ENCODE results near the gene MFRP. TPM values are rescaled to one million over a fixed set of nuclear protein-coding genes. Genes with fewer than 3 reads are reported as not detected.

MFRP gene
- total and polyA plus RNA-seq, 9 of the 15 experiments (the other 6 are each of a cell fraction or from before 2014, with no cell fraction given), result not detected

DNA sequence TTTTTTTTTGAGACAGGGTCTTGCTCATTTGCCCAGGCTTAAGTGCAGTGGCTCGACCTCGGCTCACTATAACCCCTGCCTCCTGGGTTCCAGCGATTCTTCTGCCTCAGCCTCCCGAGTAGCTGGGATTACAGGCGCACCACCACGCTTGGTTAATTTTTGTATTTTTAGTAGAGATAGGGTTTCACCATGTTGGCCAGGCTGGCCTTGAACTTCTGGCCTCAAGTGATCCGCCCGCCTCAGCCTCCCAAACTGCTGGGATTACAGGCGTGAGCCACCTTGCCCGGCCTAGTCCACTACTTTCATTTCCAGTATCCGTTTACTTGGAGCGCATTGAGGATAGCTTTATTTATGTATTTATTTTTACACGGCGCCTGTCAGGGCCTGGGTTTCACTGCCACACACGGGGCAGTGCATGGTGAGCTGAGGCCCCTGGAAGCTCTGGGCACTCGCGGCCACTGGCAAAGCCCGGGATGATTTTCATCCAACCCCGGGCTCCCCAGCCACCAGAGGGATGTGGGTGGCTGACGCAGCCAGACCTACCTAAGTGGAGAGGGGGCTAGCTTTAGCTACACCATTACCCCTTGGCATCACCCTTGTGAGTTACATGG is 23.5 kb downstream of the MFRP start:
- FAIRE-seq (no peak), ATAC-seq (no peak)
- in situ Hi-C loops (cut with MboI), result no loop called here

GRCh38 chr11:119322360-119322739 is 24.2 kb downstream of the MFRP start:
- no peak overlapping the region for H3K4me3 ChIP-seq
- H2AFZ ChIP-seq (ENCODE audit: low read depth, low read length), result peak overlapping the region; percentile 63

More for the DNA sequence above, 23.5 kb downstream of the MFRP start:
- no peaks in the 10 kb centered on the region for H3K36me3 ChIP-seq (ENCODE audit: control insufficient read depth, insufficient read depth, low read length)
- CTCF ChIA-PET (ENCODE audit: low intra/inter-chr PET ratio), result interaction anchor here (0.6 to 1.5 kb wide), 4 partner anchors 152 to 661 kb away, joined by 3 to 5 read pairs (median 4); no protein-coding TSS in a partner anchor
- no peak for TF ChIP-seq RBM22 (IDR thresholded peaks at IDR 0.05; ENCODE audit: low read depth, low read length, poor library complexity, severe bottlenecking)
- 0 out of 2 replicates have a peak, but pooled peaks have one; percentile 42 for TF ChIP-seq KAT7 (CRISPR knock-in tag; IDR thresholded peaks at IDR 0.05; ENCODE audit: borderline replicate concordance)
- H3K27ac ChIP-seq (ENCODE audit: extremely low read depth, low read depth, low read length), result no peak overlapping the region
- H3K4me2 ChIP-seq (ENCODE audit: insufficient read depth, low read length), result no peak overlapping the region
- WGBS (ENCODE audit: insufficient coverage, low coverage, missing lambda C conversion rate), result 81% methylated on average over 14 of the region's 20 CpGs
- H3K79me2 ChIP-seq (ENCODE audit: control insufficient read depth, insufficient read depth, low read length), result peaks cover 4% of the 10 kb centered on the region; the same call in 2 of the 3 replicates
- H3K27me3 ChIP-seq (ENCODE audit: control insufficient read depth in 2 of 2, insufficient read depth in 2 of 2, low read length in 2 of 2), result no peaks in the 10 kb centered on the region; a peak in 1 of 5 replicates
- BruUV-seq (replicated peaks), result no TSS peak
- H2AFZ ChIP-seq (ENCODE audit: low read depth, low read length), result peak overlapping the region; percentile 63; the same call in 1 of the 2 replicates
- H4K20me1 ChIP-seq (replicated peaks; ENCODE audit: control insufficient read depth, insufficient read depth, low read length), result no peaks in the 10 kb centered on the region
- no peak overlapping the region for H3K9ac ChIP-seq (ENCODE audit: insufficient read depth in 1 of 2, low read depth in 2 of 2, low read length in 2 of 2)
- H3K4me3 ChIP-seq, result no peak overlapping the region
- H3K4me1 ChIP-seq (replicated peaks in 1 of 2; ENCODE audit: control insufficient read depth in 2 of 2, insufficient read depth in 2 of 2, low read length in 2 of 2), result peaks cover 32 to 46% of the 10 kb centered on the region in 2 experiments
- POLR2A ChIA-PET, result interaction anchor here (0.5 to 2.6 kb wide), 7 partner anchors 11 to 294 kb away, joined by 3 to 14 read pairs (median 4); partner anchors contain the start of gene RNF26
- H3K9me3 ChIP-seq (replicated peaks; ENCODE audit: control insufficient read depth, insufficient read depth, low read depth, low read length), result no peaks in the 10 kb centered on the region
- DNase-seq (ENCODE audit: extremely low read depth in 1 of 4, low spot score in 3 of 4), result no peak
- intact Hi-C loops (cut with micrococcal nuclease), result loop anchor here (2.0 to 5.0 kb wide), 3 partner anchors 52 to 396 kb away; partner anchors contain the start of gene BCL9L
- H3K9me1 ChIP-seq (ENCODE audit: control insufficient read depth, insufficient read depth, low read length), result no peaks in the 10 kb centered on the region

More at GRCh38 chr11:119322360-119322739, 24.2 kb downstream of the MFRP start:
- DNase-seq (ENCODE audit: extremely low read depth in 1 of 4, low spot score in 3 of 4) (peak in 1 of 4 experiments; percentile 29), ATAC-seq (no peak), FAIRE-seq (no peak)
- in situ Hi-C loops (cut with MboI) (no loop called here), intact Hi-C loops (cut with micrococcal nuclease) (loop anchor here (2.0 to 5.0 kb wide), 3 partner anchors 52 to 395 kb away; partner anchors contain the start of gene BCL9L)
- Histone ChIP-seq H3K9me1 (ENCODE audit: control insufficient read depth, insufficient read depth, low read length) (no peaks in the 10 kb centered on the region), H3K27ac (ENCODE audit: extremely low read depth, low read depth, low read length) (peak overlapping the region; percentile 16), H3K4me1 (replicated peaks in 1 of 2; ENCODE audit: control insufficient read depth in 2 of 2, insufficient read depth in 2 of 2, low read length in 2 of 2) (peaks cover 39 to 52% of the 10 kb centered on the region in 2 experiments), H3K4me2 (ENCODE audit: insufficient read depth, low read length) (peak overlapping the region; percentile 87), H3K27me3 (ENCODE audit: control insufficient read depth in 2 of 2, insufficient read depth in 2 of 2, low read length in 2 of 2) (no peaks in the 10 kb centered on the region; a peak in 1 of 5 replicates), H4K20me1 (replicated peaks; ENCODE audit: control insufficient read depth, insufficient read depth, low read length) (no peaks in the 10 kb centered on the region), H3K36me3 (ENCODE audit: control insufficient read depth, insufficient read depth, low read length) (no peaks in the 10 kb centered on the region), H3K79me2 (ENCODE audit: control insufficient read depth, insufficient read depth, low read length) (peaks cover 9% of the 10 kb centered on the region; the same call in 2 of the 3 replicates), H3K9ac (ENCODE audit: insufficient read depth in 1 of 2, low read depth in 2 of 2, low read length in 2 of 2) (0 out of 4 replicates have a peak overlapping the region, but pooled peaks of 1 of the 2 experiments have one; percentile 10), H3K9me3 (replicated peaks; ENCODE audit: control insufficient read depth, insufficient read depth, low read depth, low read length) (no peaks in the 10 kb centered on the region)
- no TSS peak for BruUV-seq (replicated peaks)
- ChIA-PET CTCF (ENCODE audit: low intra/inter-chr PET ratio) (interaction anchor here (0.5 to 0.7 kb wide), 2 partner anchors 221 to 660 kb away, joined by 3 to 5 read pairs; partner anchors contain the start of gene DPAGT1), POLR2A (interaction anchor here (0.7 to 2.6 kb wide), 5 partner anchors 15 to 228 kb away, joined by 3 to 14 read pairs (median 4); partner anchors contain the start of gene MFRP)
- 68% methylated on average over 6 of the region's 6 CpGs for WGBS (ENCODE audit: insufficient coverage, low coverage, missing lambda C conversion rate)
- no peak for TF ChIP-seq CEBPG (CRISPR knock-in tag; IDR thresholded peaks at IDR 0.05)
- TF ChIP-seq CEBPG (tag; conservative IDR thresholded peaks at IDR 0.05 in 1 of 2, IDR thresholded peaks at IDR 0.05 in 1 of 2), result peak; percentile 17 to 30; a peak in 1 of 4 replicates
- peak; percentile 74 for TF ChIP-seq CEBPB (tag; IDR thresholded peaks at IDR 0.05)
- TF ChIP-seq ZFP91 (CRISPR knock-in tag; IDR thresholded peaks at IDR 0.05), result no peak
- TF ChIP-seq SPI1 (IDR thresholded peaks at IDR 0.05; ENCODE audit: borderline replicate concordance, low read depth, low read length), result peak; percentile 73
- TF ChIP-seq NR0B1 (IDR thresholded peaks at IDR 0.05; ENCODE audit: partially characterized antibody), result no peak
- TF ChIP-seq ID3 (CRISPR knock-in tag; IDR thresholded peaks at IDR 0.05), result no peak
- 0 out of 2 replicates have a peak, but pooled peaks have one; percentile 14 for TF ChIP-seq ID3 (tag; IDR thresholded peaks at IDR 0.05)

All from K562 (cell line).